Measurements from ENCODE around the gene MEIS3. TPM values are rescaled to one million over a fixed set of nuclear protein-coding genes. Genes with fewer than 3 reads are reported as not detected.
A peak's percentile ranks its signal among the peaks of the same experiment; 100 is the strongest.
"Not testable (repeated sequence)": the region's sequence is repeated elsewhere in the genome, so short reads cannot be mapped to it uniquely, and the experiment has no call there.

The MEIS3 gene
- total RNA-seq, 6 experiments from 2014 or later: 34.1 to 50.3 (median 46.3) TPM

DNA sequence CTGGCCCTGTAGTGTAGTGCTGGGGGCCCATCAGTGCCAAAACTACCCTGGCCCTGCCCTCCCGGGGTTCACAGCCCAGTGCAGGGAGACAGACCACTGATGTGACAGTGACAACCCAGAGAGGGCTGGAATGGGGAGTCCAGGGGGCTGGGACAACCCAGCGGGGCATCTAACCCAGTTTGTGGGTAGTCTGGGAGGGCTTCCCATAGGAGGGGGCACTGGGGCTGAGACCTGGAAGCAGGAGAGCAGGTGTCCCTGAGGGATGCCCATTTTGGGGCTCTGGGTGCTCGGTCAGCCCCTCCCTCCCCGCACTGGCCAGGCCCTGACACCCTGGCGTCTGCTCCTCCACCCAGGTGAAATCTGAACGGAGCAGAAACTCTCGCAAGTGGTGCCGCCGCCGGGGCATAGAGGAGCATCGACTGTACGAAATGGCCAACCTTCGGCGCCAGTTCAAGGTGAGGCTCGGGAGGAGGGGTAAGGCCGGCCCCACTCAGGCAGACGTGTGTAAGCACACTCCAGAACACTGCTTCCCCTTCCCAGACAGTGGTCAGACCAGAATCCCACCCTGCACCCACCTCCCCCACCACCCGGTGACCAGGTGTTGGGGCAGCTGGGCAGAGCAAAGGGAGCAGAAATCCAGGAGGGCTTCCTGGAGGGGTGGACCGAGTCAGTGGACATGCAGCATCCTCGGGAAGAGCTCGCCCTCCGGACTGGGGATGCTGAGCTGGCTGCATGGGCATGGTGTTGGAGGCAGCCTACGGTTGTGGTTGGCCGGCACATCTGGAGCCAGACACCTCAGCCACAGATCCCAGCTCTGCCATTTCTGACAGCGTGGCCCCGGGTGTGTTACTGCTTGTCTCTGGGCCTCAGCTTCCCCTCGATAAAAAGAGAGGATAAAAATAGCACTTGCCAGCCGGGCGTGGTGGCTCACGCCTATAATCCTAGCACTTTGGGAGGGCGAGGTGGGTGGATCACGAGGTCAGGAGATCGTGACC is 45.8 kb downstream of the MEIS3 start:
- H3K36me3 Mint-ChIP-seq (ENCODE audit: low read depth): peaks cover 5% of the 10 kb centered on the region
- H3K4me3 Mint-ChIP-seq: no peak overlapping the region
- no peak for DNase-seq
- H3K4me1 Mint-ChIP-seq (ENCODE audit: low read depth): peaks cover 15% of the 10 kb centered on the region
- TF ChIP-seq, protein P1, sequence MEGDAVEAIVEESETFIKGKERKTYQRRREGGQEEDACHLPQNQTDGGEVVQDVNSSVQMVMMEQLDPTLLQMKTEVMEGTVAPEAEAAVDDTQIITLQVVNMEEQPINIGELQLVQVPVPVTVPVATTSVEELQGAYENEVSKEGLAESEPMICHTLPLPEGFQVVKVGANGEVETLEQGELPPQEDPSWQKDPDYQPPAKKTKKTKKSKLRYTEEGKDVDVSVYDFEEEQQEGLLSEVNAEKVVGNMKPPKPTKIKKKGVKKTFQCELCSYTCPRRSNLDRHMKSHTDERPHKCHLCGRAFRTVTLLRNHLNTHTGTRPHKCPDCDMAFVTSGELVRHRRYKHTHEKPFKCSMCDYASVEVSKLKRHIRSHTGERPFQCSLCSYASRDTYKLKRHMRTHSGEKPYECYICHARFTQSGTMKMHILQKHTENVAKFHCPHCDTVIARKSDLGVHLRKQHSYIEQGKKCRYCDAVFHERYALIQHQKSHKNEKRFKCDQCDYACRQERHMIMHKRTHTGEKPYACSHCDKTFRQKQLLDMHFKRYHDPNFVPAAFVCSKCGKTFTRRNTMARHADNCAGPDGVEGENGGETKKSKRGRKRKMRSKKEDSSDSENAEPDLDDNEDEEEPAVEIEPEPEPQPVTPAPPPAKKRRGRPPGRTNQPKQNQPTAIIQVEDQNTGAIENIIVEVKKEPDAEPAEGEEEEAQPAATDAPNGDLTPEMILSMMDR (IDR thresholded peaks at IDR 0.05): no peak
- no peak overlapping the region for H3K27ac Mint-ChIP-seq
- H3K9me3 Mint-ChIP-seq: no peaks in the 10 kb centered on the region
- H3K27me3 Mint-ChIP-seq (ENCODE audit: insufficient read depth): peaks cover 2% of the 10 kb centered on the region; the same call in 1 of the 2 replicates

DNA sequence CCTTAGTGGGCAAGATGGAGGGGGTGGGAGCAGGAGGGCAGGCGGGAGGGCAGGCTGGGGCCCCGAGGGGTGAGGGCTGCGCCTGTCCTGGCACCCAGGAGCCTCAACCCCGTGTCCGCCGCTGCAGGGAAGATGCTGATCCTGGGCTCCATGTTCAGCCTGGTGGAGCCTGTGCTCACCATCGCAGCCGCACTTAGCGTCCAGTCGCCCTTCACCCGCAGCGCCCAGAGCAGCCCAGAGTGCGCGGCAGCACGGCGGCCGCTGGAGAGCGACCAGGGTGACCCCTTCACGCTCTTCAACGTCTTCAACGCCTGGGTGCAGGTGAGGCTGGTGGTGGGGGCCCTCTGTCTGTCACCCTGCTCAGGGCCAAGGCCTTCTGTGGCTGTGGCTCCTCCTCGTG is 46.7 kb downstream of the MEIS3 start:
- Mint-ChIP-seq H3K4me3 (no peak overlapping the region), H3K36me3 (ENCODE audit: low read depth) (peaks cover 5% of the 10 kb centered on the region), H3K4me1 (ENCODE audit: low read depth) (peaks cover 15% of the 10 kb centered on the region), H3K27me3 (ENCODE audit: insufficient read depth) (peaks cover 2% of the 10 kb centered on the region; the same call in 1 of the 2 replicates), H3K27ac (no peak overlapping the region), H3K9me3 (no peaks in the 10 kb centered on the region)
- TF ChIP-seq, protein P1 (IDR thresholded peaks at IDR 0.05): no peak
- DNase-seq: no peak

DNA sequence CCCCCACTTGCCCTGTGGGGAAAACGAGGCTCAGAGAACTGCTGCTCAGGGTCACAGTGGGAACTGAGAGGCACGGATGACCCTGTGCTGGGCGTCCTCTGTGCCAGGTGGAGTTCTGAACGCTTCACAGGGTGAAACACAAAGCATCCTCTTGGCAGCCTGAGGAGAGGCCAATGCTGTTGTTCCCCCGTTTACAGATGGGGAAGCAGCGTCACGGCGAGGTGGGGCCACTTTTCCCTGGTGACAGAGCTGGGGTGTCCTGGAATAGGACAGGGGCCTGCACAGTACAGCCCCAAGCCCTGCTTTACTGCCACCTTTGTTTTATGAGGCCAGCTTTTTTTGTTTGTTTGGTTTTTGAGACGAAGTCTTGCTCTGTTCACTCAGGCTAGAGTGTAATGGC is 48.1 kb downstream of the MEIS3 start:
- no peak overlapping the region for H3K4me3 Mint-ChIP-seq
- no peak overlapping the region for H3K27ac Mint-ChIP-seq
- TF ChIP-seq, protein P1 (IDR thresholded peaks at IDR 0.05): no peak
- peaks cover 2% of the 10 kb centered on the region; the same call in 1 of the 2 replicates for H3K27me3 Mint-ChIP-seq (ENCODE audit: insufficient read depth)
- peaks cover 15% of the 10 kb centered on the region for H3K4me1 Mint-ChIP-seq (ENCODE audit: low read depth)
- peaks cover 9% of the 10 kb centered on the region for H3K36me3 Mint-ChIP-seq (ENCODE audit: low read depth)
- no peaks in the 10 kb centered on the region for H3K9me3 Mint-ChIP-seq
- DNase-seq: no peak

DNA sequence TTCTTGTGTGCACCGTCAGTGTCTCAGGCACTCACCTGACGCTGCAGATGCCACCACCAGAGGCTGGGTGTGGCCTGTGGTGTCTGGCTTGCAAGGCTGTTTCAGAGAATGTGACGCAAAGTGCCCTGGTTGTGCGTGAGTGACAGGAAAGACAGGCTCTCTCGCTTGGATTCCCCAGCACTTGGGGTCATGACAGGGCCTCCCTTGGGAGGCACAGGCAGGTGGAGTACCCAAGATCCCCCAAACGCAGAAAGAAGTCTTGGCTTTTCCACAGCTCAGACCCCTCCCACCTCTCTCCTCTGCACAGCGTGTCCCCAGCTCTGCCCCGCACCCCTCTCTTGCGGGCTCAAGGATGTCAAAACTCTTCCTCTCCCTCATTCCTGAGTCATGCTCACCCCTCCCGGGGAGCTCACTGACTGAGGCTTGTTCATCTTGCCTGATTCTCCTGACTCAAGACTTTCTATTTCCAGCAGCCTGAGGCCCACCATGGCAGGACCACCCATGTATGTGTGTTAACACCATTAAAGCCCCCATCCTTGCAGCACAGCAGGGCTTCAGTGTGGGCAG is 49.2 kb downstream of the MEIS3 start:
- Mint-ChIP-seq H3K36me3 (ENCODE audit: low read depth) (peaks cover 9% of the 10 kb centered on the region), H3K27me3 (ENCODE audit: insufficient read depth) (peaks cover 2% of the 10 kb centered on the region; the same call in 1 of the 2 replicates), H3K27ac (peak overlapping the region; percentile 79), H3K4me3 (no peak overlapping the region), H3K4me1 (ENCODE audit: low read depth) (peaks cover 15% of the 10 kb centered on the region), H3K9me3 (no peaks in the 10 kb centered on the region)
- TF ChIP-seq, protein P1 (IDR thresholded peaks at IDR 0.05): no peak
- peak; percentile 55 for DNase-seq

DNA sequence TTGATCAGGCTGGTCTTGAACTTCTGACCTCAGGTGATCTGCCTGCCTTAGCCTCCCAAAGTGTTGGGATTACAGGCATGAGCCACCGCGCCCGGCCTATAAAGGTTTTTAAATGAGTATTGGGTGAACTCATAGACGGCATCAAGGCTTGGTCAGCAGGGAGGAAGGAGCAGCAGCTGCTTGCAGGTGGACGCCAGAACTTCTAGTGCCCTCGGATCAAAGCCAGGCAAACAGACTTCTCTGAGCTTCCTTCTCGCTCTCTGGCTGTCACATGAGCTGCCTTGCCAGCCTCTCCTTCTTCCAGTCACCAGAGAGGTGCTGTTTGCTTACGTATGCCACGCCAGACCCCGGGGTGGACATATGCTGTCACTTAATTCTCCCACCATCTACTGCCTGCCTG is 53.9 kb downstream of the MEIS3 start:
- not testable (repeated sequence) for H3K27ac Mint-ChIP-seq; DNase-seq; H3K9me3 Mint-ChIP-seq; H3K27me3 Mint-ChIP-seq (ENCODE audit: insufficient read depth); H3K4me3 Mint-ChIP-seq
- Mint-ChIP-seq H3K36me3 (ENCODE audit: low read depth) (peaks cover 27% of the 10 kb centered on the region), H3K4me1 (ENCODE audit: low read depth) (peaks cover 22% of the 10 kb centered on the region)

Measured in HFFc6 (cell line).